Right renal pelvis (tissue), 4 donors: ENCODE measurements around the gene LPIN2. TPM values are rescaled to one million over a fixed set of nuclear protein-coding genes. Genes with fewer than 3 reads are reported as not detected.
"Not testable (repeated sequence)": the region's sequence is repeated elsewhere in the genome, so short reads cannot be mapped to it uniquely, and the experiment has no call there.

Experiments
- DNase-seq, 4 donors: peaks; one replicate each; pipeline ENCODE4 v3.0.0-alpha.2; 2013; ENCODE audit warnings: low read depth in 4 of 4, low spot score in 3 of 4, missing footprints in 1 of 4
- polyA plus RNA-seq, 4 donors: library from polyadenylated mRNA; unstranded; fragments of 120-200 nt; gene quantifications; one replicate each; pipeline ENCODE4 v1.2.1, GENCODE V29; 2013; ENCODE audit not compliant: insufficient read length in 4 of 4

The LPIN2 gene, protein sequence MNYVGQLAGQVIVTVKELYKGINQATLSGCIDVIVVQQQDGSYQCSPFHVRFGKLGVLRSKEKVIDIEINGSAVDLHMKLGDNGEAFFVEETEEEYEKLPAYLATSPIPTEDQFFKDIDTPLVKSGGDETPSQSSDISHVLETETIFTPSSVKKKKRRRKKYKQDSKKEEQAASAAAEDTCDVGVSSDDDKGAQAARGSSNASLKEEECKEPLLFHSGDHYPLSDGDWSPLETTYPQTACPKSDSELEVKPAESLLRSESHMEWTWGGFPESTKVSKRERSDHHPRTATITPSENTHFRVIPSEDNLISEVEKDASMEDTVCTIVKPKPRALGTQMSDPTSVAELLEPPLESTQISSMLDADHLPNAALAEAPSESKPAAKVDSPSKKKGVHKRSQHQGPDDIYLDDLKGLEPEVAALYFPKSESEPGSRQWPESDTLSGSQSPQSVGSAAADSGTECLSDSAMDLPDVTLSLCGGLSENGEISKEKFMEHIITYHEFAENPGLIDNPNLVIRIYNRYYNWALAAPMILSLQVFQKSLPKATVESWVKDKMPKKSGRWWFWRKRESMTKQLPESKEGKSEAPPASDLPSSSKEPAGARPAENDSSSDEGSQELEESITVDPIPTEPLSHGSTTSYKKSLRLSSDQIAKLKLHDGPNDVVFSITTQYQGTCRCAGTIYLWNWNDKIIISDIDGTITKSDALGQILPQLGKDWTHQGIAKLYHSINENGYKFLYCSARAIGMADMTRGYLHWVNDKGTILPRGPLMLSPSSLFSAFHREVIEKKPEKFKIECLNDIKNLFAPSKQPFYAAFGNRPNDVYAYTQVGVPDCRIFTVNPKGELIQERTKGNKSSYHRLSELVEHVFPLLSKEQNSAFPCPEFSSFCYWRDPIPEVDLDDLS
- 10 to 100 TPM; 37.9 to 42.5 (median 39.2) TPM for polyA plus RNA-seq

DNA sequence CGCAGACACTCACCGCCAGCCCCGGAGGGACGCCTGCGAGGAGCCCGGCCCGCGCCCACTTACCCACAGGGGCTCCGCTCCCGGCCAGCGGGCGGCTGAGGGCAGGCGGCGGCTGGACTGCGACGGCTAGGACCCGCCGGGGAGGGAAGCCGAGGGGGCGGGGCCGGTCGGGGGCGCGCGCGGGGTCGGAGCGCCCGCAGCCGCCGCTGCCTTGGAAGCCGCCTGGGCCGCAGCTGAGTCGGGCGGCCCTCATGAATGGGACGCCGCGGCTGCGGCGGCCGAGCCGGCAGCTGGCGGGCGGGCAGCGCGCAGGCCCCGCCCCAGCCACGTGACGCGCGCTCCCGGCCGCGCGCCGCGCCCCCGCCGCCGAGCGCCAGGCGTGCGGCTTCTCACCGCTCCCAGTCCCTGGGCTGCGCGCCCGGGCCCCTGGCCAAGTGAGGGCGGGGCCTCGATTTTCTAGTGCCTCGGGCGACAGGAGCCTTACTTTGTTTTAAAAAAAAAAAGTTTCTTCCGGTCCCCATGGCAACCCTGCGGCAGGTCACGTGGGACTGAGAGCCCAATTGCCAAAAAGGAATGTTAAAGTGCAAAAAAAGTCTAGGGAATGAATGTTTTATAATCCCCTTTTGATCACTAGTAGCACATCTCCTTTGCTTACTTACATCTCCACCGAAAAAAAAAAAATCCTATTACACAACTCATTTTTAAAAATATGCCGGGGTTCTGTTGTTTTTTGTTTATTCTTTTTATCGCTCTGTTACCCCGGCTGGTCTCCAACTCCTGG is at the start of gene LPIN2:
TSS of gene LPIN2 (minus strand) at position 121 of the 781 bp plus-strand sequence. CDS start 52,304 bp downstream, outside the sequence.
- DNase-seq = peak; percentile 92 to 96 (median 93)

GRCh38 chr18:3061581-3062312 is 48.8 kb upstream of the LPIN2 start:
- DNase-seq = no peak

- no peak for DNase-seq
Measured at GRCh38 chr18:3060667-3061580, 48.0 kb upstream of the LPIN2 start.

DNA sequence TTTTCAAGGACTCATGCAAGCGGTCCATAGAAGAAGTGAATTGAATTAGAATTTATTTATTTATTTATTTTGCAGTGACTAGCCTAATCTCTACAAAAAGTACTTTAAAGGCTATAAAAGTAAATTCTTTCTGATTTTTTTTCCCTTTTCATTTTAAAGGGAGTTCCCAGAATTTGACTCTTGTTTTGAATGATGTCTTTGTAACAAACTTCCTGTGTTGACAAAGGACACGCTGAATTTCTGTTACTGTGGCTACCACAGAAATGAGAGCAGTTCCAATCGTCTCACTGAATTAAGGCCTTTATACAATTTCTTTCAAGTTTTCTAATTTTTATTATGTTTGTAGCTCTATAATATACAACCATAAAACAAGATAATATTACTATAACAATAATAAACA is 46.3 kb upstream of the LPIN2 start:
- DNase-seq = no peak

DNA sequence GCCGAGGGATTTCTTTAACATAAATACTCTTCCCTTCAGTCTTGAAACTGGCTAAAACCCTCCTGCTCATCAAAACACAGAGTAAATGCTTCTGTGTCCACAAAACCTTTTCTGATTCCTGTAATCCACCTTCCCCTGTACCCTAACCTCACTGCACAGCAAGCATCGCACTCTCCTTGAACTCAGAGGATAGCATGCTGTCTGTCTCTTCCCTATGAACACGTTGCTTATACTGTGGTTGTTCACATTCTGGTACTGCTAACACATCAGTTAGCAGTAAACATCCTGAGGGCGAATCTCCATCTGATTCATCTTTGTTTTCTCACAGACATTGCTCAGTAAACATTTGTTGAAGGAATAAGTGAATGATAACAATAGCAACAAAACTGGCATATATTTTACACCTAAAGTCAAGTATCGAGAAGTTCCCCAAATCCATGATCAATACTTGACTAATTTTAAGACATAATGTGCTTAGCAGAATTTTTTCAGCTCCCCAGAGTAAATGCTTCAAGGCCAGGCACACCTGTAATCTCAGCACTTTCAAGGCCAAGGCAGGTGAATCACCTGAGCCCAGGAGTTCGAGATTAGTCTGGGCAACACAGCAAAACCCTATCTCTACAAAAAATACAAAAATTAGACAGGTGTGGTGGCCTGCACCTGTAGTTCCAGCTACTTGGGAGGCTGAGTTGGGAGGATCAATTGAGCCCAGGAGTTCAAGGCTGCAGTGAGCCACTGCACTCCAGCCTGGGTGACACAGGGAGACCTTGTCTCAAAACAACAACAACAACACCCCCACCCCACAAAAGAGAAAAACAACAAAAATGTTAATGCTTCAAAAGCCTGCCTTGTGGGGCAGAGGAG is 45.6 kb upstream of the LPIN2 start:
- DNase-seq = no peak

DNA sequence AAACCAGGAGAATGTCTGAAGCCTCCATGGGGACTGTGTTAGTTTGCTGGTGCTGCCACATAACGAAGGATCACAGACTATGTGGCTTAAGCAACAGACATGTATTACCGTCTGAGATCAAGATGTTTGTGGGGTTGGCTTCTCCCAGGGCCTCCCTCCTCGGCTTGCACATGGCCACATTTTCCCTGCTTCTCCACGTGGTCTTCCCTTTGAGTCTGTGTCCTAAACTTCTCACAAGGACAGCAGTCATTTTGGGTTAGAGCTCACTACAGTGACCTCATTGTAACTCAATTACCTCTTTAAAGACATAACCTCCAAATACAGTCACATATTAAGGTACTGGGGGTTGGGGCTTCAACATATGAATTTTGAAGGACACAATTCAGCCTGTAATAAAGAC is 44.6 kb upstream of the LPIN2 start:
- DNase-seq = no peak

DNA sequence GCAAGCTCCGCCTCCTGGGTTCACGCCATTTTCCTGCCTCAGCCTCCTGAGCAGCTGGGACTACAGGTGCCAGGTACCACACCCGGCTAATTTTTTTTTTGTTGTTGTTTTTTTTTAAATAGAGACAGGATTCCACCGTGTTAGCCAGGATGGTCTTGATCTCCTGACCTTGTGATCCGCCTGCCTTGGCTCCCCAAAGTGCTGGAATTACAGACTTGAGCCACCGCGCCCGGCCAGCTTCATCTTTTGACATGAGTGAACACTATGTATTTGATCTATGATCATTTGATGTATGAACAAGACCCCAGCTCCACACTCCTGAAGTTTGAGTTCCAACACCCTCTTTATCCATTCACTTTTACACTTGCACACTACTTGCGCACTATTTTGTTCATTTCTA is 43.4 kb upstream of the LPIN2 start:
- no peak for DNase-seq

- no peak for DNase-seq
Measured at GRCh38 chr18:3055816-3056215, 42.9 kb upstream of the LPIN2 start.

GRCh38 chr18:3055186-3055728 is 42.3 kb upstream of the LPIN2 start:
- no peak for DNase-seq

DNA sequence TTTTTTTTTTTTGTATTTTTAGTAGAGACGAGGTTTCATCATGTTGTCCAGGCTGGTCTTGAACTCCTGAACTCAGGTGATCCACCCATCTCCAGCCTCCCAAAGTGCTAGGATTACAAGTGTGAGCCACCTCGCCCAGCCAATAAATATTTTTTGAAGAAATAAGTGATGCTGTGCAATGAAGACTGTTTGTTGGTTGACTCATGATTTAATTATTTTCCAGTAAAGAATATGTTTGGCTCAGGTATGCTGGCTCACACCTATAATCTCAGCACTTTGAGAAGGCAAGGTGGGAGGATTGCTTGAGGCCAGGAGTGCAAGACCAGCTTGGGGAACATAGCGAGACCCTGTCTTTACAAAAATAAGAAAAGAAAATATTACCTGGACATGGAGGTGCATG is 41.8 kb upstream of the LPIN2 start:
- DNase-seq = no peak

DNA sequence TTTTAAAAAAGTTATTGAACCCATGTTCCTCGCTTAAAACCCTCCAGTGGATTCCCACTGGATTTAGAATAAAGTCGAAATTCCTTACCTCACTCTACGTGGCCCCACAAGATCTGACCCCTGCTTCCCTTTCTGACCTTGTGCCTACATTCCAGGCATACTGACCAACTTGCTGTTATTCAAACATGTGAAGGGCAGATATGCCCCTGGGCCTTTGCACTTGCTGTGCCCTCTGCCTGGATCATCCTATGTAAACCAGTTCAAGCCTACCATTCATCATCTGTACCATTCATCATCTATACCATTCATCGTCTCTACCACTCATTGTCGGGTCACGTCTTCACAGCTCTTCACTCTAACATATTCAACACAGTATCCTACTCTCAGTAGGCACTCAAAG is 41.3 kb upstream of the LPIN2 start:
- DNase-seq = no peak

DNA sequence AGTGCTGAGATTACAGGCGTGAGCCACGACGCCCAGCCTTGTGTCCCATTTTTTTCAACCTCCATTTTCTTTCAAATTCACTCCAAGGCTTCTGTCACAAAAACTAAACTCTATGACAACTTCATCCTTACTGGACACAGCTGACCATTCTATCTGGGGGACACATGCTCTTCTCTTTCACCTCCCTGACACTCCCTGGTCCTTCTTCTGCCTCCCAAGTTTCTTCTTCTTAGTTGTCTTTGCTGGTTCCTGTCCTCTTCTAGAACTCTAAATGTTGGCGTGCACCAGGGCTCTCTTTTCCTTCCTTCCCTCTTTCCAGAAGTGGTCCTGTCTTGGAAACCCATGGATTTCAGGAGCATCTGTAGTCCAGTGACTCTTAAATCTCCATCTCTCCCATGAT is 40.1 kb upstream of the LPIN2 start:
- no peak for DNase-seq

DNA sequence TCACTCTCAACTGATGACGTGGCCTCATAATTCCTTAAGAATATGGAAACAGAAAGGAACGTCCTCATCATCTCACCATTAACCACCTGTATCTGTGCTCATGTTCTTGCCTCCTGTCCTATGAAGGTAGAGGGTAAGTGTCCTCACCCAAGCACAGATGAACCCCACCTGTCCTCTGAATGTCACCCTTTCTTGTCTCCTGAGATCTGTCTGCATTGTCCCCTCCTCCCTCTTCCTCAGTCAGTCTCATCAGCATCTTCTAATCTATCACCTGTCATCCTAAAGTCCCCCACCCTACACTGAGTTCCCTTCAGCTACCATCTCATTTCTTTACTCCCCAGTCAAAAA is 39.4 kb upstream of the LPIN2 start:
- no peak for DNase-seq

GRCh38 chr18:3051718-3052410 is 38.9 kb upstream of the LPIN2 start:
- DNase-seq = no peak

DNA sequence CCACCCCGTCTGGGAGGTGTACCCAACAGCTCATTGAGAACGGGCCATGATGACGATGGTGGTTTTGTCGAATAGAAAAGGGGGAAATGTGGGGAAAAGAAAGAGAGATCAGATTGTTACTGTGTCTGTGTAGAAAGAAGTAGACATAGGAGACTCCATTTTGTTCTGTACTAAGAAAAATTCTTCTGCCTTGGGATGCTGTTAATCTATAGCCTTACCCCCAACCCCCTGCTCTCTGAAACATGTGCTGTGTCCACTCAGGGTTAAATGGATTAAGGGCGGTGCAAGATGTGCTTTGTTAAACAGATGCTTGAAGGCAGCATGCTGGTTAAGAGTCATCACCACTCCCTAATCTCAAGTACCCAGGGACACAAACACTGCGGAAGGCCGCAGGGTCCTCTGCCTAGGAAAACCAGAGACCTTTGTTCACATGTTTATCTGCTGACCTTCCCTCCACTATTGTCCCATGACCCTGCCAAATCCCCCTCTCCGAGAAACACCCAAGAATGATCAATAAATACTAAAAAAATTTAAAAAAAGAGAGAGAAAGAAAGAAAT is 37.0 kb upstream of the LPIN2 start:
- DNase-seq = not testable (repeated sequence)

- DNase-seq = no peak
Measured at GRCh38 chr18:3048820-3049349, 35.9 kb upstream of the LPIN2 start.

GRCh38 chr18:3048121-3048520 is 35.2 kb upstream of the LPIN2 start:
- DNase-seq = no peak
